Central memory CD8-positive, alpha-beta T cell (primary cell): ENCODE measurements around the gene DEGS1.

Source experiments
- ATAC-seq: fragments of 150-1000 bp; cut with Tn5 transposase; replicated peaks from 2 replicates; pipeline ENCODE4 v1.10.0; 2022; ENCODE audit warnings: mild to moderate bottlenecking, moderate FRiP score, moderate number of reproducible peaks; ENCODE audit not compliant: poor library complexity, severe bottlenecking; ENCODE audit errors: extremely low read depth
- DNase-seq, 2 donors: peaks; one replicate each; pipeline ENCODE4 v3.0.0; 2021; ENCODE audit warnings: low spot score in 2 of 2
- H3K27ac Mint-ChIP-seq: one replicate; pipeline ENCODE4 v1.8.0; 2022; ENCODE audit warnings: low read depth, mild to moderate bottlenecking, moderate library complexity, mixed read lengths
- H3K27me3 Mint-ChIP-seq: one replicate; pipeline ENCODE4 v1.8.0; 2022; ENCODE audit warnings: mixed read lengths
- H3K36me3 Mint-ChIP-seq: one replicate; pipeline ENCODE4 v1.8.0; 2022; ENCODE audit warnings: mild to moderate bottlenecking, moderate library complexity, mixed read lengths; ENCODE audit not compliant: insufficient read depth
- H3K4me1 Mint-ChIP-seq: one replicate; pipeline ENCODE4 v1.8.0; 2022; ENCODE audit warnings: mixed read lengths
- H3K4me3 Mint-ChIP-seq: one replicate; pipeline ENCODE4 v1.8.0; 2022; ENCODE audit warnings: mild to moderate bottlenecking, moderate library complexity, mixed read lengths
- H3K9me3 Mint-ChIP-seq: one replicate; pipeline ENCODE4 v1.8.0; 2022; ENCODE audit warnings: mixed read lengths

Gene DEGS1

GRCh38 chr1:224182866-224183590, at the start of gene DEGS1:
Gene DEGS1, plus strand, starts transcription at chr1:224183240. Its CDS starts 97 bp downstream, at chr1:224183337.
- no peaks in the 10 kb centered on the region for H3K9me3 Mint-ChIP-seq
- peak; percentile 81 for ATAC-seq
- H3K4me1 Mint-ChIP-seq: peaks cover 31% of the 10 kb centered on the region
- H3K4me3 Mint-ChIP-seq: peak within 1 kb of the TSS; percentile 78
- peak; percentile 74 to 81 for DNase-seq
- H3K36me3 Mint-ChIP-seq: peaks cover 24% of the 10 kb centered on the region
- no peaks in the 10 kb centered on the region for H3K27me3 Mint-ChIP-seq
- peak within 1 kb of the TSS; percentile 94 for H3K27ac Mint-ChIP-seq

GRCh38 chr1:224133741-224134299, 49.2 kb upstream of the DEGS1 start:
- Mint-ChIP-seq H3K27ac (no peak overlapping the region), H3K4me1 (no peaks in the 10 kb centered on the region), H3K27me3 (no peaks in the 10 kb centered on the region), H3K4me3 (no peak overlapping the region), H3K9me3 (no peaks in the 10 kb centered on the region), H3K36me3 (peaks cover 61% of the 10 kb centered on the region)
- no peak for ATAC-seq
- no peak for DNase-seq

GRCh38 chr1:224137518-224137917, 45.5 kb upstream of the DEGS1 start:
- no peak for DNase-seq
- H3K4me3 Mint-ChIP-seq: no peak overlapping the region
- ATAC-seq: no peak
- H3K27ac Mint-ChIP-seq: peak overlapping the region; percentile 45
- peaks cover 57% of the 10 kb centered on the region for H3K36me3 Mint-ChIP-seq
- H3K9me3 Mint-ChIP-seq: no peaks in the 10 kb centered on the region
- H3K4me1 Mint-ChIP-seq: no peaks in the 10 kb centered on the region
- no peaks in the 10 kb centered on the region for H3K27me3 Mint-ChIP-seq

GRCh38 chr1:224138198-224138597, 44.8 kb upstream of the DEGS1 start:
- Mint-ChIP-seq H3K4me1 (no peaks in the 10 kb centered on the region), H3K4me3 (no peak overlapping the region), H3K9me3 (no peaks in the 10 kb centered on the region), H3K27ac (no peak overlapping the region), H3K36me3 (peaks cover 53% of the 10 kb centered on the region), H3K27me3 (no peaks in the 10 kb centered on the region)
- ATAC-seq (no peak), DNase-seq (no peak)

GRCh38 chr1:224141693-224142092, 41.3 kb upstream of the DEGS1 start:
- H3K9me3 Mint-ChIP-seq: no peaks in the 10 kb centered on the region
- ATAC-seq (no peak), DNase-seq (no peak)
- H3K4me3 Mint-ChIP-seq: no peak overlapping the region
- no peaks in the 10 kb centered on the region for H3K4me1 Mint-ChIP-seq
- H3K27me3 Mint-ChIP-seq: no peaks in the 10 kb centered on the region
- H3K36me3 Mint-ChIP-seq: peaks cover 44% of the 10 kb centered on the region
- H3K27ac Mint-ChIP-seq: no peak overlapping the region

- no peak for ATAC-seq
- Mint-ChIP-seq H3K4me3 (no peak overlapping the region), H3K36me3 (peaks cover 19% of the 10 kb centered on the region)
Measured at GRCh38 chr1:224149709-224150108, 33.3 kb upstream of the DEGS1 start.

GRCh38 chr1:224151117-224151516, 31.9 kb upstream of the DEGS1 start:
- no peak overlapping the region for H3K27ac Mint-ChIP-seq
- no peaks in the 10 kb centered on the region for H3K27me3 Mint-ChIP-seq
- DNase-seq (no peak), ATAC-seq (no peak)
- H3K4me3 Mint-ChIP-seq: no peak overlapping the region
- H3K9me3 Mint-ChIP-seq: no peaks in the 10 kb centered on the region
- H3K4me1 Mint-ChIP-seq: peaks cover 17% of the 10 kb centered on the region
- peaks cover 14% of the 10 kb centered on the region for H3K36me3 Mint-ChIP-seq

More at GRCh38 chr1:224149709-224150108, 33.3 kb upstream of the DEGS1 start:
- peaks cover 17% of the 10 kb centered on the region for H3K4me1 Mint-ChIP-seq
- H3K27me3 Mint-ChIP-seq: no peaks in the 10 kb centered on the region
- DNase-seq: no peak
- no peaks in the 10 kb centered on the region for H3K9me3 Mint-ChIP-seq
- peak overlapping the region; percentile 64 for H3K27ac Mint-ChIP-seq

GRCh38 chr1:224157316-224157715, 25.7 kb upstream of the DEGS1 start:
- ATAC-seq (no peak), DNase-seq (no peak)
- Mint-ChIP-seq H3K27me3 (no peaks in the 10 kb centered on the region), H3K36me3 (peaks cover 31% of the 10 kb centered on the region), H3K4me1 (no peaks in the 10 kb centered on the region), H3K4me3 (no peak overlapping the region), H3K27ac (no peak overlapping the region), H3K9me3 (no peaks in the 10 kb centered on the region)

GRCh38 chr1:224159541-224159940, 23.5 kb upstream of the DEGS1 start:
- Mint-ChIP-seq H3K36me3 (peaks cover 25% of the 10 kb centered on the region), H3K9me3 (no peaks in the 10 kb centered on the region), H3K4me1 (peaks cover 1% of the 10 kb centered on the region), H3K27ac (no peak overlapping the region), H3K27me3 (no peaks in the 10 kb centered on the region), H3K4me3 (no peak overlapping the region)
- no peak for DNase-seq
- no peak for ATAC-seq

GRCh38 chr1:224160171-224160682, 22.8 kb upstream of the DEGS1 start:
- H3K4me1 Mint-ChIP-seq: peaks cover 5% of the 10 kb centered on the region
- DNase-seq (no peak), ATAC-seq (no peak)
- no peak overlapping the region for H3K4me3 Mint-ChIP-seq
- no peak overlapping the region for H3K27ac Mint-ChIP-seq
- H3K9me3 Mint-ChIP-seq: no peaks in the 10 kb centered on the region
- H3K27me3 Mint-ChIP-seq: no peaks in the 10 kb centered on the region
- H3K36me3 Mint-ChIP-seq: peaks cover 27% of the 10 kb centered on the region

- no peaks in the 10 kb centered on the region for H3K27me3 Mint-ChIP-seq
- H3K4me3 Mint-ChIP-seq: no peak overlapping the region
- ATAC-seq: no peak
- H3K9me3 Mint-ChIP-seq: no peaks in the 10 kb centered on the region
- H3K36me3 Mint-ChIP-seq: peaks cover 18% of the 10 kb centered on the region
- H3K27ac Mint-ChIP-seq: no peak overlapping the region
- H3K4me1 Mint-ChIP-seq: peaks cover 5% of the 10 kb centered on the region
- DNase-seq: no peak
Measured at GRCh38 chr1:224162768-224163167, 20.3 kb upstream of the DEGS1 start.

GRCh38 chr1:224163311-224163710, 19.7 kb upstream of the DEGS1 start:
- Mint-ChIP-seq H3K36me3 (peaks cover 18% of the 10 kb centered on the region), H3K4me3 (no peak overlapping the region), H3K9me3 (no peaks in the 10 kb centered on the region), H3K4me1 (peaks cover 5% of the 10 kb centered on the region), H3K27me3 (no peaks in the 10 kb centered on the region), H3K27ac (no peak overlapping the region)
- DNase-seq: no peak
- no peak for ATAC-seq

GRCh38 chr1:224168859-224169380, 14.1 kb upstream of the DEGS1 start:
- DNase-seq: no peak

More at GRCh38 chr1:224168859-224169380, 14.1 kb upstream of the DEGS1 start:
- Mint-ChIP-seq H3K36me3 (peaks cover 3% of the 10 kb centered on the region), H3K27ac (no peak overlapping the region), H3K4me1 (peaks cover 27% of the 10 kb centered on the region), H3K27me3 (no peaks in the 10 kb centered on the region), H3K9me3 (no peaks in the 10 kb centered on the region), H3K4me3 (no peak overlapping the region)
- peak; percentile 77 for ATAC-seq
